Retinal pigment epithelial cell (primary cell): Measurements from ENCODE around the gene SH3RF3.

Experiments
- DNase-seq: peaks from one replicate; pipeline ENCODE4 v3.0.0-alpha.2; 2010; ENCODE audit warnings: low read depth
- H3K4me3 ChIP-seq: 2 replicates; pipeline ENCODE4 v1.5.1; 2011; ENCODE audit warnings: mild to moderate bottlenecking, low read length, control low read depth, moderate library complexity
- CTCF ChIP-seq: conservative IDR thresholded peaks from 2 replicates; pipeline ENCODE4 v1.5.1; 2011; ENCODE audit warnings: low read depth, low read length, control low read depth, inconsistent platforms

The SH3RF3 gene

GRCh38 chr2:109132626-109133025, 3.6 kb downstream of the SH3RF3 start:
- no peak overlapping the region for H3K4me3 ChIP-seq
- DNase-seq = no peak
- TF ChIP-seq CTCF = no peak

GRCh38 chr2:109133746-109134145, 4.7 kb downstream of the SH3RF3 start:
- no peak overlapping the region for H3K4me3 ChIP-seq
- DNase-seq = no peak
- no peak for TF ChIP-seq CTCF

GRCh38 chr2:109134741-109135358, 5.8 kb downstream of the SH3RF3 start:
- H3K4me3 ChIP-seq = no peak overlapping the region
- no peak for DNase-seq
- TF ChIP-seq CTCF = no peak

GRCh38 chr2:109135359-109136197, 6.6 kb downstream of the SH3RF3 start:
- no peak overlapping the region for H3K4me3 ChIP-seq
- TF ChIP-seq CTCF = no peak
- DNase-seq = peak; percentile 69

- no peak for TF ChIP-seq CTCF
Measured at GRCh38 chr2:109136542-109136941, 7.5 kb downstream of the SH3RF3 start.

GRCh38 chr2:109137616-109138015, 8.6 kb downstream of the SH3RF3 start:
- TF ChIP-seq CTCF = no peak
- no peak for DNase-seq
- H3K4me3 ChIP-seq = no peak overlapping the region

More at GRCh38 chr2:109136542-109136941, 7.5 kb downstream of the SH3RF3 start:
- DNase-seq = no peak
- H3K4me3 ChIP-seq = no peak overlapping the region

- no peak for DNase-seq
- no peak overlapping the region for H3K4me3 ChIP-seq
- TF ChIP-seq CTCF = no peak
Measured at GRCh38 chr2:109138449-109138848, 9.4 kb downstream of the SH3RF3 start.
